Keratinocyte (primary cell): ENCODE data around the gene LINC00237.

Source experiments
- EZH2 ChIP-seq: IDR thresholded peaks from one replicate; pipeline ENCODE4 v1.6.1; 2012; ENCODE audit warnings: inconsistent platforms, mild to moderate bottlenecking, low read length, moderate library complexity
- TF ChIP-seq, protein P1 (sequence below), 3 experiments: IDR thresholded peaks in 1 of 3; conservative IDR thresholded peaks in 1 of 3; optimal IDR thresholded peaks in 1 of 3; 2 replicates in 2 of 3; 3 replicates in 1 of 3; pipeline versions ENCODE3 to v1.5.1; 2011; ENCODE audit warnings: low read length in 3 of 3, mild to moderate bottlenecking in 3 of 3, moderate library complexity in 2 of 3, control low read depth in 1 of 3, inconsistent platforms in 1 of 3; ENCODE audit not compliant: insufficient read depth in 2 of 3; ENCODE audit errors: extremely low read depth in 1 of 3

DNA sequence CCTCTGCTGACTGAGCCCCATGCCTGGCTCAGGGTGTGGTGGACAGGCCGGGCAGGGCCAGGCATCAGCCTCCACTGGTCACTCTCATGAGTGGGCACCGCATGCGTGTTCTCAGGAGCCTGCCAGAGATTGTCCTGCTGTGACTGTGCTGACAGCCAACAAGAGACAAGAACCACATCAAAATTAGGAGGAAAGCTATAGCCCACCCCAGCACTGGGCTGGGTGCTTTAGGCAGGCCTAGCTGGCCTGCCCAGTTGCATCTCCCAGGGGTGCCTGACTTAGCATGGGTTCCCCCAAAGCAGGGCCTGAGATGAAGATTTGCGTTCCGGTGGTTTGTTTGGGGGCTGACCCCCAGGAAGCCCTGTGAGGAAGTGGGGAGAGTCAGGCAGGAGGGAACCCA, 53.9 kb downstream of the LINC00237 start:
- TF ChIP-seq, protein P1, sequence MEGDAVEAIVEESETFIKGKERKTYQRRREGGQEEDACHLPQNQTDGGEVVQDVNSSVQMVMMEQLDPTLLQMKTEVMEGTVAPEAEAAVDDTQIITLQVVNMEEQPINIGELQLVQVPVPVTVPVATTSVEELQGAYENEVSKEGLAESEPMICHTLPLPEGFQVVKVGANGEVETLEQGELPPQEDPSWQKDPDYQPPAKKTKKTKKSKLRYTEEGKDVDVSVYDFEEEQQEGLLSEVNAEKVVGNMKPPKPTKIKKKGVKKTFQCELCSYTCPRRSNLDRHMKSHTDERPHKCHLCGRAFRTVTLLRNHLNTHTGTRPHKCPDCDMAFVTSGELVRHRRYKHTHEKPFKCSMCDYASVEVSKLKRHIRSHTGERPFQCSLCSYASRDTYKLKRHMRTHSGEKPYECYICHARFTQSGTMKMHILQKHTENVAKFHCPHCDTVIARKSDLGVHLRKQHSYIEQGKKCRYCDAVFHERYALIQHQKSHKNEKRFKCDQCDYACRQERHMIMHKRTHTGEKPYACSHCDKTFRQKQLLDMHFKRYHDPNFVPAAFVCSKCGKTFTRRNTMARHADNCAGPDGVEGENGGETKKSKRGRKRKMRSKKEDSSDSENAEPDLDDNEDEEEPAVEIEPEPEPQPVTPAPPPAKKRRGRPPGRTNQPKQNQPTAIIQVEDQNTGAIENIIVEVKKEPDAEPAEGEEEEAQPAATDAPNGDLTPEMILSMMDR (optimal IDR thresholded peaks at IDR 0.05 in 1 of 3, IDR thresholded peaks at IDR 0.05 in 1 of 3, conservative IDR thresholded peaks at IDR 0.05 in 1 of 3; ENCODE audit: extremely low read depth in 1 of 3, insufficient read depth in 2 of 3, low read length in 3 of 3) = no peak
- TF ChIP-seq EZH2 = no peak
